GM21619 (cell line): Measurements from ENCODE around the gene KCNK10.

Experiments
- ATAC-seq: cut with Tn5 transposase; IDR thresholded peaks from one replicate; pipeline ENCODE4 v1.9.1; 2021; ENCODE audit not compliant: unreplicated experiment

Gene KCNK10

DNA sequence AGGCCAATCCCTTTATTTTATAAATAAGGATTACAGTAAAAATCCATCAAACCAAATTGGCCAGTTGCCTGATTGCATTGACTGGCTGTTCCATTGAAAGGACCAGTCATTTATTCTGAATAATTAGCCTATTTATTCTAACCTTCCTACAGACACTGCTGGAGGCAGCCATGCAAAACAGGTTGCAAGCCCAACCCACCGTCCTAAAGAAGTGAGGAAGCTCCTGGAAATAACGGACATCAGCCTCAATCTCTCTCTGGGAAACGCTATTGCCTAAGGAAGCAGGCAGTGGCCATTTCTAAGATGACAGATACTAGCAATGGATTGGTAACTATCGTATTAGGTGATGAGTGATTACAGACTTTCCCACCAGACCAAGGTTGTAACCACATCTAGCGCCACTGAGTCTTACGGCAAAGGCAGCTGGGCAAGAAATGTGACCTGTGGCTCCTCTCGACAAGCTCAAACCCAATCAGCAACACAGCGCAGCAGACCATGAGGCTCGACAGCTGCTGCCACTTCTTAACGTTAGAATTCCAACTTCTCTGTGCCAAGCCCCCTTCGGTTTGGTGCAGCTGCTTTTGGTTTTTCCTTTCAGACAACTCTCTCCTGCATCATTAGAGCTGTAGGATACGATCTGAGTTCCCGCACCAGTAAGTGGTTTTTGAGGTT, 134.2 kb downstream of the KCNK10 start:
- peak; percentile 56 for ATAC-seq

- no peak for ATAC-seq
Observed at GRCh38 chr14:88185843-88186242, 137.2 kb downstream of the KCNK10 start.

GRCh38 chr14:88184956-88185355, 138.1 kb downstream of the KCNK10 start:
- ATAC-seq = no peak

DNA sequence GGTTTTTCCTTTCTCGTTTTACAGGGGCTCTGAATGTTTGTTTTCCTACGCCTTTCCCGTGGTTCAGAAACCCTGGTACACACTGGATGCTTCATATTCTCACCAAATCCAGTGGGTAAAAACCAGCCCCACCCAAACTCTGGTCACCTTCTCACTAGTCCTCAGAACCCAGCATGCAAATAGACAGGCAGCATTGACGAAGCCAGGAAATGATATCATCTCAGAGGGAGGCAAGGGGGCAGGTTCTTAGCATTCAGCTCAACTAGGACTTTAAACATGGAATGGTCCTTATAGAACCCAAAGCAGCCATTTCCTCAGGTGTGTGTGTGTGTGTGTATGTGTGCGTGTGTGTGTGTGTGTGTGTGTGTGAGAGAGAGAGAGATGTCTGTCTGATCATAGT, 142.0 kb downstream of the KCNK10 start:
- peak; percentile 74 for ATAC-seq

GRCh38 chr14:88179716-88180115, 143.4 kb downstream of the KCNK10 start:
- ATAC-seq = no peak

DNA sequence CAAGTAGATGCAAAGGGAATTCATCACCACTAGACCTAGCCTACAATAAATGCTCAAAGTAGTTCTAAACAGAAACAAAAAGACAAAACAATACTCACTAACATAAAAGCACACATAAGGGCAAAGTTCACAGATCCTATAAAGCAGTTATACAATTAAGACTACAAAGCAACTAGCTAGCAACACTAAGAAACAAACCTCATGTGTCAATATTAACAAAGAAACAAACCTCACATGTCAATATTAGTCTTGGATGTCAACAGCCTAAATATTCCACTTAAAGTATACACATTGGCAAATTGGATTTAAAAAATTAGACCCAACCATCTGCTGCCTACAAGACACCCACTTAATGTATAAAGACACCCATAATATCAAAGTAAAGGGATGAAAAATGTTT, 152.7 kb downstream of the KCNK10 start:
- ATAC-seq = no peak

- ATAC-seq = peak; percentile 90
Observed at GRCh38 chr14:88168498-88169165, 154.4 kb downstream of the KCNK10 start.

DNA sequence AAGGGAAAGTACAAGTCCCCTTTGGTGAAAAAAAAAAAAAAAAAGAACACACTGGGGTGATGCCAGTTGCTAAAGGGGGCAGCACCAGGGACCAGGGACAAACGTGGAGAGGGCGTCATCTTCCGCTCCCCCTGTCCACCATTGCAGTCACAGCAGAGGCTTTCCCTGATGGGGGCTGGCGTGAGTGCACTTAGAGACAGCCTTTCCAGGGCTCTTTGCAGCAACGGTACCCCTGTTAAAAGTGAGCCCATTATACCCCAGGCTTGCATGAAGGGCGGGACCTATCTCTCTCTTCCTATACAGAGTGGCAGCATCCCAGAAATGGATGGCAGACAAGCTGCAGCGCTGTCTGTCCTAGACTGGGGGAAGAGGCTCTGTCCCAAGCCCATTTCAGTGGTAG, 155.0 kb downstream of the KCNK10 start:
- ATAC-seq = no peak

DNA sequence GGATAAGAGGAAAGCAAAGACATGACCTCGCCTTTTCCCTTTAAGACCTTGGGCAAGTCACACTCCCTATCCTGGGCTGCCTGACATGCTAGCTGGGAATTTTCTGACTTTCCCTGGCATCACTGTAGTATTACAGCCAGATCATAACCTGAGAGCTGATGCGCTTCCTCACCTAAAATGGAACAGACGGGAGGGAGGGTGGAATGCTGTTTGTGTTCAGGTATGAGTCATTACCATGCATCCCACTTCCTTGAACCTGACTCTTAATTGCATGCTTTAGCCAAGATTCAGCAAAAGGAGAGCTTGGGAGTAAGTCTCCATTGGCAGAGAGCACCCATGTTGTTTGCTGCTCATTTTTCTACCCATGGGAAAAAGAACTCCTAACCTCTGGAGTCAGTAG, 156.5 kb downstream of the KCNK10 start:
- no peak for ATAC-seq

- ATAC-seq = no peak
Observed at GRCh38 chr14:88164906-88165534, 158.0 kb downstream of the KCNK10 start.

DNA sequence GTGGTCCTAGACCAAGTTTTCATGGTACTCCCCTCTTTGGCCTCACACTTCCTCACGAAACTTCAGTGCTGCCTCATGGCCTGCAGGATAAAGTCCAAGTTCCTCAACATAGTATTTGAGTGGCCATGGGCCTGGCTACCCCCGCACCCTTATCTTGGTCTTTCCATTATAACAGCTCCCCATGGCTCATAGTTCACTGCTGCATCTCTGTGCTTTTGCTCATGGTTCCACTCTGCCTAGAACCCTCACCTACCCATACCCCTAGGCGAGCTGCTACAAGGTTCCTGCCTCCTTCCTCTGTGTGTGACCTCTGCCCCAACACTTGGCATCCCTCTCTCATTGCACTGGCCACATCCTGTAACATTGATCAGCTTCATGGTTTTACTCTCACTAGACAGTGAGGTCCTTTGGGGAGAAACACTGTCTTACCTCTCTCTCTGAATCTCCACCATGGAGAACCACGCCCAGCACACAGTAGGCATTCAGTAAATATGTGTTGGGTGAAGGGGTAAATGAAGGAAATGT, 159.3 kb downstream of the KCNK10 start:
- ATAC-seq = no peak

DNA sequence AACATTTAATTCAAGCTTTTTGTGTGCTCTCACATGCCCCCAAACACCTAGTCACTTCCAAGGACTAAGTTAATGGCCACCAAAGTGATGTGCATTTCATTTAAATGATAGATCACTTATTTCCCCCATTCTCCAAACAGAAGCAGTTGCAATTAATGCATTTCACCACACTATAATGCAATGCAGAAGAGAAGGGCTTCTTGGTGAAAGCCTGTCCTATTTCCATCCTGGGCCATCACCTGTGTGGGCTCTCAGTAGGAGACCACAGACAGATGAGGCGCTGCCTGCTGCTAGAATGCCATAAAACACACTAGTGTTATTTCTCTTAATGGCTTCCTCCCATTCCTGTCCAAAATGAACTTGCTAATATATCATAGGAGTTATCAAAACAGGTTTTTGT, 166.9 kb downstream of the KCNK10 start:
- no peak for ATAC-seq

DNA sequence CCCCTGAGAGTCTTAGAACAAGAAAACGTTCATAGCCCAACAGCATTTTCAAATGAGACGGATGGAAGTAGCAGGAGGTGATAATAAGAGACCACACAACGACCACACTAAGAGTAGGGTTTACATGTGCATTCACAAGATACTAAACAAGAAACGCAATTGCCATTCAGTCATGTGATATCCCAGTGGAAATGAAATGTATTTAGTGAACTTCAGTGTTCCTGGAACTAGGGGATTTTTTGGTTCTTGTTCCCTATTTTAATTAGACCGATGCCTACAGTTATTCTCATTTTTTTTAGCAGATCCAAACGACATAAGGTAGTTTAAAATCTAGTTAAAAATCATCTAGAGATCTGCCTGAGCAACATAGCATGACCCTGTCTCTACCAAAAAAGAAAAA, 168.1 kb downstream of the KCNK10 start:
- no peak for ATAC-seq

DNA sequence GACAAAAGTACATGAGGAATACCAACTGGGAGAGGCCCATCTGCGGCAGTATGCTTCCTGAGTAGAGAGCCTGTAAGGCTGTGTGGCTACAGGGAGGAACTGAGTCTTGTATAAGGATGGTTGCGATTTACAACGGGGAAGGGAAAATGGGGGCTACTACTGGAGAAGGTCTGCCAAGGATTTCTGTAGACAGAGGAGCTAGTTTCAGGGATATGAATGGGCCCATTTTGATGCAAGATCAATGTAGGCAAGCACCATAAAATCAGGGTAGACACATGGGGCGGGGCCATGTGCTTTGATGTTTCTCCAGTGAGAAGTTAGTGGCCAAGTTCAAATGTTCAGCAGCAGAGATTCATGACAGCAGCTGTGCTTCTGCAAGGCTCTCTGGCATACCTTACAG, 168.7 kb downstream of the KCNK10 start:
- no peak for ATAC-seq

GRCh38 chr14:88146881-88147649, 176.0 kb downstream of the KCNK10 start:
- ATAC-seq = no peak

DNA sequence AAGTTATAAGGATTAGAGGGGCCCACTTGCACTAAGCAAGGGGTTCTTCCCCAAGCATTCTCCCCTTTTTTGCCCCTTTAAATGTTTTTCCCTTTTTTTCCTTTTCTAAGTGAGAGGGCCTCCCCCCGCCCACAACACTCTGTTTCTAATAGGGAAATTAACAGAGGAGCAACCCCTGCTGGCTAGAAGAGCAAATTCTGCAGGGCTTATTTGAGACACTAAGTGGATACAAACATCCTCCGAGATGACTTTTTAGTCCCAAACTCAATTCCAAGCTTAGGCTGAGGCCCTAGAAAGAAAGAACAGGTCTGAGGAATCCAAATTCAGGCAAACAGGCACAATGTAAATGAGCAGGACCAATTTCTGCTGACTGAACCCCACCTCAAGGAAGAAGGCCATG, 179.3 kb downstream of the KCNK10 start:
- ATAC-seq = no peak

GRCh38 chr14:88142997-88143396, 180.1 kb downstream of the KCNK10 start:
- no peak for ATAC-seq

DNA sequence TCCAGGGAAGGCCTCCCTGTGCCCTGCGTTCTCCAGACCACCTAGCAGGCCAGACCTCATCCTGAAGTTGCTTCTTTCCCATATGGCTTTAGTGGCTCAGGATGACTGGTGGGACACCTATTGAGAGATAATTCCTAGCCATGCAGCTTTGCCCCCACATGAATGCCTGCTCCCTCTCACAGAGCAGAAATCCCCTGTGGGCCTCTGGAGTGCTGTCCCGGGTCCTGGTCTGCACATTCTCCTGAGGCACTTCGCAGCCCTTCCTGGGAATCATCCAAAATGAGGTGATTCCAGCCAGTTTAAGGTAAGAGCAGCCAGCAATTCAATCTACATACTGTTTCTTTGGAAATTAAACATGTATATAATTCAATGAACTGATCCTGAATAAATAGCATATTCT, 182.2 kb downstream of the KCNK10 start:
- no peak for ATAC-seq

GRCh38 chr14:88137327-88137726, 185.7 kb downstream of the KCNK10 start:
- ATAC-seq = no peak
